Measurements from ENCODE around the gene SYT1.

DNA sequence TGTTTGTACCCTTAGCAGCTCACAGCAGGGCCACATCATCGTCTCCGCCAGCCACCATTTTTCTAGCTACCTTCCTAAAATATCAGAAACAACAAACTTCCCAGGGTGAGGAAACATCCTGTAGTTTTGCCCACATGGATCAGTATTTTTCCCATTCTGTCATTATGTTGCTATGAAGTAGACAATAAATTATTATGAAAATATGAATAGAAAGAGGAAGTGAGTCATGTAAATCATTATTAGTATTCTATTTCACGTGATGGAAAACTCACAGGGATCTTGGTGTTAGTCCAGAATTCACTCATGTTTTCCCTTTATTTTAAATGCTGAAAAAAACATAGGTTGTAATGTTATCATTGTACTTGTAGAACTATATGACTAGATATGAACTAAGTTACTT lies 319.4 kb downstream of the SYT1 start:
- no peak for TF ChIP-seq POLR2A (IDR thresholded peaks at IDR 0.05)
- TF ChIP-seq, protein P1, sequence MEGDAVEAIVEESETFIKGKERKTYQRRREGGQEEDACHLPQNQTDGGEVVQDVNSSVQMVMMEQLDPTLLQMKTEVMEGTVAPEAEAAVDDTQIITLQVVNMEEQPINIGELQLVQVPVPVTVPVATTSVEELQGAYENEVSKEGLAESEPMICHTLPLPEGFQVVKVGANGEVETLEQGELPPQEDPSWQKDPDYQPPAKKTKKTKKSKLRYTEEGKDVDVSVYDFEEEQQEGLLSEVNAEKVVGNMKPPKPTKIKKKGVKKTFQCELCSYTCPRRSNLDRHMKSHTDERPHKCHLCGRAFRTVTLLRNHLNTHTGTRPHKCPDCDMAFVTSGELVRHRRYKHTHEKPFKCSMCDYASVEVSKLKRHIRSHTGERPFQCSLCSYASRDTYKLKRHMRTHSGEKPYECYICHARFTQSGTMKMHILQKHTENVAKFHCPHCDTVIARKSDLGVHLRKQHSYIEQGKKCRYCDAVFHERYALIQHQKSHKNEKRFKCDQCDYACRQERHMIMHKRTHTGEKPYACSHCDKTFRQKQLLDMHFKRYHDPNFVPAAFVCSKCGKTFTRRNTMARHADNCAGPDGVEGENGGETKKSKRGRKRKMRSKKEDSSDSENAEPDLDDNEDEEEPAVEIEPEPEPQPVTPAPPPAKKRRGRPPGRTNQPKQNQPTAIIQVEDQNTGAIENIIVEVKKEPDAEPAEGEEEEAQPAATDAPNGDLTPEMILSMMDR (IDR thresholded peaks at IDR 0.05), result no peak
